NCI-H2171 (cell line): ENCODE measurements around the gene IPO11.
"Not testable (repeated sequence)": the region's sequence is repeated elsewhere in the genome, so short reads cannot be mapped to it uniquely, and the experiment has no call there.

Experiments used
- DNase-seq: peaks from one replicate; lab custom pipeline; 2025; lab: John Stamatoyannopoulos, UW

IPO11 gene

GRCh38 chr5:62514510-62515119 is 102.1 kb downstream of the IPO11 start:
- DNase-seq = no peak

- not testable (repeated sequence) for DNase-seq
Observed at GRCh38 chr5:62520812-62521211, 108.2 kb downstream of the IPO11 start.

DNA sequence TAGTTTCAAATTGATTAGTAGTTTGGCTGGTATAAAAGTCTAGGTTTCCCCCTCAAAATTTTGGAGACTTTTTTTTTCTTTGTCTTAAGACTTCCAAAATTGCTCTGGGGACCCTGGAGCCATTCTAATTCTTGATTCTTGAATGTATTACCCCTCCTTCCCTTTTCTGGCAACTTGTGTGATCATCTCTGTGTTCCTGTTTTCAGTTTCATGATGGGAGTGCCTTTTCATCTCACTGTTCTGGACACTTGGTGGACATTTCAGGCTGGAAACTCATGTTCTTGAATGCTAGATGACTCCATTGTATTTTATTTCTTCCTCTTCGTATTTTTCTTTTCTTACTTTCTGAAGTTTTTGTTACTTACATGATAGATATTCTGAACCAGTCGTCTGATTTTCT is 108.8 kb downstream of the IPO11 start:
- no peak for DNase-seq

GRCh38 chr5:62522811-62523210 is 110.2 kb downstream of the IPO11 start:
- DNase-seq = no peak

GRCh38 chr5:62533597-62533996 is 121.0 kb downstream of the IPO11 start:
- no peak for DNase-seq

DNA sequence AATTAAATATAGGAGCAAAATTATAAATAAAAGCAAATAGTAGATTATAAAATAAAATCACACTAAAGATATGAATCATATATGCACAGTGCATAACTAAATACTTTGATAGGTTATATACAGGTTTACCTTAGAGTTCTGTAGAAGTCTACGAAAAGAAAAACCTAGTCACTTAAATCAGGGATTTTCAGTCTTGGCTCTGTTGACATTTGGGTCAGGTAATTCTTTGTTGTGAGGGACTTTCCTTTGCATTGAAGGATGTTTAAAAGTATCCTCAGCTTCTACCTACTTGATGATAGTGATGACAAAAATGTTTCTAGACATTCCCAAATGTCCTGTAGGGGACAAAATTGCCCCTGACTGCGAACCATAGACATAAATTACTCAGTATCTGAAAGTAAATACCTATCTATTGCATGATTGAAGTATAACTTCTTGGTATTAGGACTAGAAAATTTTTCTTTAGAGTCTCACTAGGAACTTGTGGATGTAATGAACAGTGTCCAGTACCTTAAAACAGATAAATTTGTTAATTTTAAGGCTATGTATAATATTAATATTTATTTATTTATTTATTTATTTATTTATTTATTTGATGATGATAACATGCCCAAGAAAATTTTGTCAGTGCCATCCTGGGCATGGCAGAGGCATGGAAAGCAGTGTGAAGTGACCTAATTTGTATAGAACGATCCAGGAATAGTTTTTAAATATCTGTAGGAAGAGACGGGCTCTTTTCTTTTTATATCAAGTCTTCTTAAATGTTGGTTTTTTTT is 122.1 kb downstream of the IPO11 start:
- no peak for DNase-seq

- no peak for DNase-seq
Observed at GRCh38 chr5:62536232-62536631, 123.7 kb downstream of the IPO11 start.

DNA sequence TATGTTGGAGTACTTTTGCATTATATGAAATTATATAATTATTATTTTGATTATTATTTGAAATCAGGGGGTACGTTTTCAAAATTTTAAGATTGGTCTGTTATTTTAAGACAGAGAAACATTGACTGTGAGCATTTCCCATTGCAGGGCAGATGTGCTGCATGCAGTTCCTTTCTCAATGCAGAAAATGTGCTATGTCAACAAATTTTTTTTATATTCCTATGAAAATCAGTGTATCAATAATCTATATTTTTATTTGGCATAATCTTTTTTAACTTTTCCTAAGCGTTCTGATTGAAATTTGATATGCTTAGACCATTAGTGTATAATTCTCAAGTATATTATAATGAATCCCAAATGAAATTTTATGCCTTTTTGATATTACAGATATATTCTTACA is 124.2 kb downstream of the IPO11 start:
- DNase-seq = no peak

GRCh38 chr5:62538017-62538942 is 125.7 kb downstream of the IPO11 start:
- no peak for DNase-seq

- DNase-seq = no peak
Observed at GRCh38 chr5:62542720-62543119, 130.2 kb downstream of the IPO11 start.

- DNase-seq = no peak
Observed at GRCh38 chr5:62547945-62548630, 135.5 kb downstream of the IPO11 start.

GRCh38 chr5:62550103-62550502 is 137.5 kb downstream of the IPO11 start:
- no peak for DNase-seq

GRCh38 chr5:62555930-62556329 is 143.4 kb downstream of the IPO11 start:
- no peak for DNase-seq

DNA sequence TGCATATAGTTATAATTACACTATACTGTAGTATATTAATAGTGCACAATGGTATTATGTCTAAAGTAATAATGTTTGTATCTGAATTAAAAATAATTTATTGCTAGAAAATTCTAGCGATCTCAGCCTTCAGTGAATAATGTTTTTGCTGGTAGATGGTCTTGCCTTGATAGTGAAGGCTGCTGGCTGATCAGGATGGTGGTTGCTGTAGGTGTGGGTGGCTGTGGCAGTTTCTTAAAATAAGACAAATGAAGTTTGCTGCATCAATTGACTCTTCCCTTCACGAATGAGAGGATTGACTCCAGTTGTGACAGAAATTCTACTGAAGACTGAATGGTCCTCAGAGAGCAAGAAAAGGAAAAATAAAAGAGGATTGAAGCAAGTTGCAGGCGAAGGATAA is 146.4 kb downstream of the IPO11 start:
- DNase-seq = no peak

DNA sequence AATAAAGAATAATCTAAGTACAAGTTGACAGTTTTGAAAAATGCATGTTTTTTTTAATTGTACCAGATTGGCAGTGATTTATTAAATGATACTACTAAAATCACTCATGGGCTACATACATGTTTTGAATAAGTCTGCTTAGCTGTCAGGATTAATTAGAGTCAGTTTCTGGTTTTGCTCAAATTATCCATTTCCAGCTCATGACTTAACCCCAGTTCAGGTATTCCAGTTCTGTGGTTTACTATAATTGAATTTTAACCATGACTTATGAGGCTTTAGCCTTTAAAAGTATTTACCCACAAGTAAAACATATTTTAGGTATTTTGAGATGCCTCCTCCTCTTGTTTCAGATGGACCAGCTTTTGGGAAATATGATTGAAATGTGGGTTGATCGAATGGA is 148.2 kb downstream of the IPO11 start:
- no peak for DNase-seq

- no peak for DNase-seq
Observed at GRCh38 chr5:62561896-62562295, 149.3 kb downstream of the IPO11 start.

DNA sequence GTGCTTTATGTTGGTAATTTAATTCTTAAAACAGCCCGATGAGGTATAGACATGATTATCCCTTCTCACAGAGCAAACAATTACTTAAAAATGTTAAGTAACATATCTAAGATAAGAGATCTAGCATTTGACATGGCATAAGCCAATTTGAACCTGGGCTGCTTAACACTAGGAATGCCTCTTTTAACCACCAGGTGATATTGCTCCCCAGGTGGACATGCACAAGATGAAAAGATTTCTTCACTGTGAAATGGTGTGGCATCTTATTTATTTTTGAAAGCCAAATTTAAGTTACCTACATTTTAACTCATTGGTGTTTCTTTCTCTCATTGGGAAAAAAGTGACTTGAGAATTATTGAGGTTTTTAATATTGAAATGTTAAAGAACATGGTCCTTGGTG is 150.3 kb downstream of the IPO11 start:
- DNase-seq = no peak

GRCh38 chr5:62564101-62564500 is 151.5 kb downstream of the IPO11 start:
- no peak for DNase-seq

DNA sequence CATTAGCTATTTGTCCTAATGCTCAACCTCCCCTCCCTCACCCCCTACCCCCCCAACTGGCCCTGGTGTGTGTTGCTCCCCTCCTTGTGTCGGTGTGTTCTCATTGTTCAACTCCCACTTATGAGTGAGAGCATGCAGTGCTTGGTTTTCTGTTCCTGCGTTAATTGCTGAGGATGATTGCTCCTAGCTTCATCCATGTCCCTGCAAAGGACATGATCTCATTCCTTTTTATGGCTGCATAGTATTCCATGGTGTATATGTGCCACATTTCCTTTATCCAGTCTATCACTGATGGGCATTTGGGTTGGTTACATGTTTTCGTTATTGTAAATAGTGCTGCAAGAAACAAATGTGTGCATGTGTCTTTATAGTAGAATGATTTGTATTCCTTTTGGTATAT is 153.2 kb downstream of the IPO11 start:
- DNase-seq = not testable (repeated sequence)

DNA sequence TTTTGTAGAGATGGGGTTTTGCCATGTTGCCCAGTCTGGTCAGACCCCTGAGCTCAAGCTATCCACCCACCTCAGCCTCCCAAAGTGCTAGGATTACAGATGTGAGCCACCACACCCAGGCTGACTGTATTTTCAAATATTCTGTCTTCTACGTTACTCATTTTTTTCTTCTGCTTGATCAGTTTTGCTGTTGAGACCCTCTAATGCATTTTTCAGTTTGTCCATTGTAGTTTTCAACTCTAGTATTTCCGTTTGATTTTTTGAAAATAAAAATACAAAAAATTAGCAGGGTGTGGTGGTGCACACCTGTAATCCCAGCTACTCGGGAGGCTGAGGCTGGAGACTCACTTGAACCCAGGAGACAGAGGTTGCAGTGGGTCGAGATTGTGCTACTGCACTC is 155.6 kb downstream of the IPO11 start:
- no peak for DNase-seq

- DNase-seq = no peak
Observed at GRCh38 chr5:62568800-62569432, 156.4 kb downstream of the IPO11 start.

DNA sequence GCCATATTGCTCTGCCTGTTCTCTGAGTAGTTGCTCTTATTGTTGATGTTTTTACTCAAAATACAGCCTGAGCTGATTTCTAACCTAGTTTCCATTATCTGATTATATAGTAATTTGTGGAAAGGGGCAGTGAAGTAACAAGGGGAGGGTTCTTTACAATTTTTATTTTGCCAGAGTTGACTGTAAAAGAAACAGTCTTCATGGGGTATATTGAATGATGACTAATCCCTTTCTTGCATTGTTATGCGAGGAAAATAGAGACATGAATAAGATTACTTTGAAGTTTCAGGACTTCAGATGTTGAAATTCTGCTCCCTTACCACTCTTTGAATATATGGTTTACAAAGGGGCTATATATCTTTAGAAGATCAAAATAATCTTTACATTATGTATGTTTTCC is 156.9 kb downstream of the IPO11 start:
- DNase-seq = no peak
